HG02852 (cell line): Measurements from ENCODE around the gene DIRAS1.

Experiments used
- ATAC-seq: cut with Tn5 transposase; IDR thresholded peaks from one replicate; pipeline ENCODE4 v1.9.1; 2021; ENCODE audit warnings: mild to moderate bottlenecking, moderate library complexity; ENCODE audit not compliant: unreplicated experiment

DIRAS1 gene, protein sequence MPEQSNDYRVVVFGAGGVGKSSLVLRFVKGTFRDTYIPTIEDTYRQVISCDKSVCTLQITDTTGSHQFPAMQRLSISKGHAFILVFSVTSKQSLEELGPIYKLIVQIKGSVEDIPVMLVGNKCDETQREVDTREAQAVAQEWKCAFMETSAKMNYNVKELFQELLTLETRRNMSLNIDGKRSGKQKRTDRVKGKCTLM

GRCh38 chr19:2720777-2721569 is at the start of gene DIRAS1:
Gene DIRAS1 (minus strand): TSS chr19:2721372. CDS start chr19:2717806, 3,566 bp downstream.
- ATAC-seq: no peak

- ATAC-seq: no peak
These were observed 49.2 kb upstream of the DIRAS1 start for GRCh38 chr19:2770055-2771013.

DNA sequence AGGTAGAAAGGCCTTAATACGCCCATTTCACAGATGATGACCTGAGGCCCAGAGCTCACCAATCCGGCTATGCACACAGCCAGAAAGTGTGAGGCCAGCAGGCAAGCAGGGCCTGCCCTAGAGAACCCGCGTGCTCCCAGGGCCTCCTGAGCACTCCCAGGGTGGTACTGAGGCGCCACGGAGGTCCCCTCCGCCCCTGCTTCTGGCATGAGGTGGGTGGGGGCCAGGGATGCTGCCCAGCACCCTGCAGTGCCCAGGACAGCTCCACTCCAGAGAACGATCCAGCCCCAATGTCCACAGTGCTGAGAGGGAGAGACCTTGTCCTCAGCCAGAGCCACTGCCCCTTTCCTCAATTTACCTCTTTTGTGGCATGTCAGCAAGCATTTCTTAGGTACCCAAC is 48.0 kb upstream of the DIRAS1 start:
- no peak for ATAC-seq

DNA sequence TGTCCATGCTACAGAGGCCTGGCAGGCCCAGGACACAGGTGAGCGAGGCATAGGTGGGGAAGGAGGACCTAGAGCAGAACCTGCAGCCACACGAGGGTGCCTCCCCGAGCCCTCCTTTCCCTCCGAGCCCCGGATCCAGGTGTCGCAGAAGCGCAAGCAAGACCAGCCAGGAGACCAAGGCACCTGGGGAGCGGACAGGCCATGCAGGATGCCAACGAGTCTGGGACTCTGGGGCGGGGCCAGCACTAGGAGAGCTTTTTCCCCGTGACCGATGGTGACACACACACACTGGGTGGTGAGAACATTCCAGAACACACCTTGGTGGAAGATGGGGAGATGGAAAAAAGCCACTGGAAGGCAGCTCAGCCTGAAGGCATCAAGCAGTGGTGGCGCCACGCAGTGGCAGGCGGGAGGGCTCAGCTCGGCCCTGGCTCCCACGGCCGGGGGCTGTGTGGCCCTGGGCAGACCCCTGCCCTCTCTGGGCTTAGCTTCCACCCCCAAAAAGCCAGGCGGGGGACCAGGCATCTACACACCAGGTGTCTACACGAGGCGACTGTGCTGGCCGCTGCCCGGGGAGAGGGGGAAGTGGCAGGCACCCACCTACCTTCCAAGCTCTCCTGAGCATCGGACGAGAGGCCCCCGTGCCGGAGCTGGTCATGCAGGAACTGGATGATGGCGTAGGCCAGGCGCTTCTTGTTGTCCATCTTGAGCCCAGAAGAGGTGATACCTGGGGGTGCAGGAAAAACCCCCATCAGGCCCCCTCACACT is 47.4 kb upstream of the DIRAS1 start:
- no peak for ATAC-seq

- no peak for ATAC-seq
These were observed 46.5 kb upstream of the DIRAS1 start for GRCh38 chr19:2767688-2768087.

DNA sequence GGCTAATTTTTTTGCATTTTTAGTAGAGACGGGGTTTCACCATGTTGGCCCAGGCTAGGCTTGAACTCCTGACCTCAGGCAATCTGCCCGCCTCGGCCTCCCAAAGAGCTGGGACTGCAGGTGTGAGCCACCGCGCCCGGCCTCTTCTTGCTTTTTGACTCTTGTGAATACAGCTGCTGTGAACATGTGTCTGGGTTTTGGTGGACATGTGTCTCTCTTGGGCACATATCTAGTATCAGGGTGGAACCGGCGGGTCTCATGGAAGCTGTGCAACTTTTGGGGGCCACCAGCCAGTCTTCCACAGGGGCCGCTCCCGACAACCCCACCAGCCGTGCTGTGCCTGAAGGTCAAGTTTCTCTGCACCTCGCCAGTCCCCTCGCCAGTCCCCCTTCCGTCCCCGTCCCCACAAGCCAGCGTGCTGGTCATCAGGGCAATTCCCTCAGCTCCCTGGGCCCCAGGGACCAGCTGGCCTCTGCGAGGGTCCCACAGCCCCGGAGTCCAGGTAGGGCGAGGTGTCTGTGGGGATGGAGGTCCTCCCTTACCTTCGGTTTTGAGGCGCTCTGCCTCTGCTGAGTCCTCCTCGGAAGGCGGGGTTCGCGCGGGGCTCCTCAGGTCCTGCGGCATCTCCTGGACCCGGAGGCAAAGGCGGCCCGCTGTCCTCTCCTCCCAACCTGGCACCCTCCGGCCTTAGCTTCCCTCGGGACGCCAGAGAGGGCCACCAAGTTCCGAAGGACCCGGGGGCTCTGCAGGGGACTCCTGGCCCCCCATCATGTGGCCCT is 45.6 kb upstream of the DIRAS1 start:
- ATAC-seq: no peak

DNA sequence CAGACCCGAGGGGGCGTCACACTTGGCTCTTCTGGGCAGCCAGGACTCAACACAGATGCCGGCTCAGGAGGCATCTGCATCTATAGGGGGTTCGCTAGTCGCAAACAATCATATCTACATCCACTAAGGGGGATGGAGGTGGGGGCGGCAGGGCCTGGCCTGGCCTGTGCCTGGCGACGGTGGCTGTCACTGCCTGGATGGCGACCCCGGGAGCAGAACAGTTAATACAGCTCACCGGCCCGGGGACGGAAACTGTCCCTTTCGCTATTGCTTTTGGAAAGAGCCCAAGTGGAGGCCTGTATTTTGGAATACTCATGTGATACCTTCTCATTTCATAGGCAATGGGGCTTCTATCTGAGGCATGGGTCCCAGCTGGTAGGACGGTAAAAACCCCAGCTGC is 44.2 kb upstream of the DIRAS1 start:
- no peak for ATAC-seq

- no peak for ATAC-seq
These were observed 43.8 kb upstream of the DIRAS1 start for GRCh38 chr19:2764945-2765344.

DNA sequence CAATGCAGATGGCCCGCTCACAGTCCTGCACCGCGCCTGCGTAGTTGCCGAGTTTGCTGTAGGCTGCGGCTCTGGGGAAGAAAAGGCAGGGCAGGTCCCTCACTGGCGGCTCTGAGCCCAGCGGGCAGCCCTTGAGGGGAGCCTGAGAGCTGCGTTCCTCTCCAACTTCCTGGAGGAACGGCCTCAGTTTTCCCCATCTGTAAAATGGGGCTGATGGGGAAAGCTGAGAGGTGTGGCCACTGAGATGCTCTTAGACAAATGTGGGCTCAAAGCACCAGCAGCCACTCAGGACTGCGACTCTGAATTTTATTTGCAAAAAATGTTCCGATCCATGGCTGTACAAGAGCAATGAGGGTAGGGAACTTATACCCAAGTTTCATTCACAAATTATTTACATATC is 42.5 kb upstream of the DIRAS1 start:
- ATAC-seq: no peak

- ATAC-seq: no peak
These were observed 41.8 kb upstream of the DIRAS1 start for GRCh38 chr19:2762783-2763496.

GRCh38 chr19:2761876-2762782 is 41.0 kb upstream of the DIRAS1 start:
- ATAC-seq: no peak

- no peak for ATAC-seq
These were observed 40.1 kb upstream of the DIRAS1 start for GRCh38 chr19:2761309-2761677.

DNA sequence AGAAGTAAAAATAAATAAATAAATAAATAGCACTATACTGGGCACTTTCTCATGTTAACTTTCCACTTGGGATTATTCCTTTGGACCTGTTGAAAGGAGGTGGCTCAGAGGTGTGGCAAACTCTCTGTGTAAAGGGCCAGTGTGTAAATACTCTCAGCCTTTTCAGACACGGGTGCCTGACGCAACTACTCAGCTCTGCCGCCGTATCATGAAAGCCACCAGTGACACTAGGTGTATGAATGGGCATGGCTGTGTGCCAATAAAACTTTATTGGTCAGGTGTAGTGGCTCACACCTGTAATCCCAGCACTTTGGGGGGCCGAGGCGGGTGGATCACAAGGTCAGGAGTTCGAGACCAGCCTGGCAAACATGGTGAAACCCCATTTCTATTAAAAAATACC is 38.8 kb upstream of the DIRAS1 start:
- ATAC-seq: no peak

GRCh38 chr19:2759362-2759761 is 38.2 kb upstream of the DIRAS1 start:
- ATAC-seq: no peak

- ATAC-seq: no peak
These were observed 37.6 kb upstream of the DIRAS1 start for GRCh38 chr19:2758601-2759313.

GRCh38 chr19:2756921-2757881 is 36.0 kb upstream of the DIRAS1 start:
- no peak for ATAC-seq

GRCh38 chr19:2756477-2756876 is 35.3 kb upstream of the DIRAS1 start:
- no peak for ATAC-seq
